ENCODE data around the gene CDH4.

Gene CDH4

DNA sequence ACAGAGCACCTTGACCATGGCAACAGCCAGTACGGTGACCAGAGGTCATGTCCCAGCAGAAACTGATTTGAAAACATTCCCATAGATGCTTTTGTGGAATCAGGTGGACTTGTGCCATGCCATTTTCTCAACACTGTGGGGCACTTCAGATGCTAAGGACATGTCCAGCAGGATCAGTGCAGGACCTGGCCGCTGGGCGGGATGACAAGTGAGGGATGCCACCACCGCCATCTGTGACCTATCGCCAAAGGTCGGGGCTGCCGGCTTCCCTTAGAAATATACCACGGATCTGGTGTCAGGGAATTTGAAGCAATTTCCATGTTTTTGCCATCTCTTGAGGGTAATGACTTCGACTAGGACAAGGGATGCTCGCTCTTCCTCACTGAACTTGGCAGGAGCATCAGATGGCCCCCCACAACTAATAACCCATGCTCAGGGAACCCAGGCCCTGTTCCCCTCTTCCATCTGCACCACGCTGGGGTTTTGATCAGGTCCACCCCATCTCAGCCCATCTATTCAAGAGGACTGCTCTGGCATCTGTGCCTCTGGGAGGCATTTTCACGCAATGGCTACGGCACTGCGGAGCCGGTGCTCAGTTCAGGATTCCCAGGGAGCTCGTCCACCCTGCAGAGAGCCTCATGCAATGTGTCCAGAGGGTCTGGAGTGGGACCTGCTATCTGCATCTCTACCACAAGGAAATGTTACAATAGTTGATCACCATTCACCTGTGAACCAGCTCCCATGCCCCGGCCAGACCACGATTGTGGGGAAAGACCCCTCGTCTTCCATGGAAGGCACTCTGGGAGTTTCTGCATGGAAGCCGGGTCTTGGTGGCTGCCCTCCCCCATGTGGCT lies 511.1 kb downstream of the CDH4 start:
- DNase-seq: no peak

- no peak for DNase-seq
Observed at GRCh38 chr20:61763740-61764400, 511.8 kb downstream of the CDH4 start.

- no peak for DNase-seq
Observed at GRCh38 chr20:61764471-61765025, 512.5 kb downstream of the CDH4 start.

GRCh38 chr20:61765081-61765870 lies 513.2 kb downstream of the CDH4 start:
- DNase-seq: no peak

DNA sequence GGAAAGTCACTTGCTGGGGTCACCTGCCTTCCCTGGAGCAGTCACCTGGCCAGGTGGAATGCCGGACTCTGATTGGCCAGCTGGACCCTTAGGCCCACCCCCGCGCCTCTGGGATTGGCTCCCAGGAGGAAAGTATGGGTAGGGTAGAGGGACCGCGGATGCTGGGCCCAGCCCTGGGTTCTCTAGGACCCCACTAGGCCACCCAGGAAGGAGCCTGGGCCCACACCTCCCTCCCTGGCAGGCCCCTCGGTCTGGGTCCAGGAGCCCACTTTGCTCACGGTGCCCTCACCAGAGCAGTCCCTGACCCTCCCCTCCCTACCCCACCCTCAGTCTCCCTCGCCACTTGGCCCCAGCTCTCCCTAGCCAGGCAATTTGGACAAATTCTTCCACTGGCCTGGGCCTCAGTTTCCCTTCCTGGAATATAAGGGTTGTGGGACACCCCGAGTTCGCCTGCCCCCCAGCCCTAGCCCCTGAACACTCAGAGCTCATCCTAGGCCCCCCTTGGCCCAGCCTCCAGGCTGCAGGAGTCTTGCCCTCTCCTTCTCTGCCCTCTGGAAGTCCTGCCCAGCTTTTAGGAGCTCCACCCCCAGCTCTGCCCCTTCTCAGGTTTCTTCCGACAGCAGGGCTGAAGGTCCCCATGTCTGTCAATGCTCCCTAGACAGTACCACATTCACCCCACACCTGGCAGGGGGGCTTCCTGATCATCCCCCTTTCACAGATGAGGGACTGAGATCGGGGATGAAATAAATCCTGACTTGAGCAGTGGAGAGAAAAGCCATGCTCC lies 514.0 kb downstream of the CDH4 start:
- DNase-seq: no peak

DNA sequence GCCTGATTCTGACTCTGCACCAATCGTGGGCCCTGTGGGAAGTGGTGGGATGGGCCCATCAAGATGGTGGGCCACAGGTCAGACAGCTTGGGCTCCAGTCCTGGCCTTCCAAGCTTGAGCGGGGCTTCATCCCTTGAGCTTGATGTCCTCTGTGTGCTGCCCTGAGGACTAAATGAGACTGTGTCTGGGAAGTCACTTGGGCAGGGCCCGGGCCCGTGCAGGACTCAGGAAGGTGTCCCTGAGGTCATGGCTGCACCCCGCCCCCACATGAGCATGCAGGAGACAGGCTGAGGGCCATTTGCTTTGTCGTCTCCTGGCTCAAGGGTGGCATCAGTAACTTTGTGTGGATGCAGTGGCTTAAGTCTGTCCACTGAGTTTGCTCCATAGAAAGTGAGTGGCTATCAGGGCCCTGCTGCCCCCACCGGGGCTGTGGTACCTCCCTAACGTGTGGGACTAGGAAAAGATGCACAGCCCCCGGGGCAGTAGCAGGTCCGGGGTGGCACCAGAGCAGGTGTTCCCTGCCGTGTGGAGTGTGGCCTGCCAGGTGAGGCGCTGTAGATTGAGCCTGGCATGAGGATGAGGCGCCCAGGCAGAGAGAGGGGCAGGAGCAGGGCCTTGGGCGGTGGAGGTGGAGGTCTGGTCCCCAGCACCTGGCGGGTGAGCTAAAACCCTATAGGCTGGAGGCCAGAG lies 515.0 kb downstream of the CDH4 start:
- no peak for DNase-seq

GRCh38 chr20:61767761-61768494 lies 515.9 kb downstream of the CDH4 start:
- no peak for DNase-seq

DNA sequence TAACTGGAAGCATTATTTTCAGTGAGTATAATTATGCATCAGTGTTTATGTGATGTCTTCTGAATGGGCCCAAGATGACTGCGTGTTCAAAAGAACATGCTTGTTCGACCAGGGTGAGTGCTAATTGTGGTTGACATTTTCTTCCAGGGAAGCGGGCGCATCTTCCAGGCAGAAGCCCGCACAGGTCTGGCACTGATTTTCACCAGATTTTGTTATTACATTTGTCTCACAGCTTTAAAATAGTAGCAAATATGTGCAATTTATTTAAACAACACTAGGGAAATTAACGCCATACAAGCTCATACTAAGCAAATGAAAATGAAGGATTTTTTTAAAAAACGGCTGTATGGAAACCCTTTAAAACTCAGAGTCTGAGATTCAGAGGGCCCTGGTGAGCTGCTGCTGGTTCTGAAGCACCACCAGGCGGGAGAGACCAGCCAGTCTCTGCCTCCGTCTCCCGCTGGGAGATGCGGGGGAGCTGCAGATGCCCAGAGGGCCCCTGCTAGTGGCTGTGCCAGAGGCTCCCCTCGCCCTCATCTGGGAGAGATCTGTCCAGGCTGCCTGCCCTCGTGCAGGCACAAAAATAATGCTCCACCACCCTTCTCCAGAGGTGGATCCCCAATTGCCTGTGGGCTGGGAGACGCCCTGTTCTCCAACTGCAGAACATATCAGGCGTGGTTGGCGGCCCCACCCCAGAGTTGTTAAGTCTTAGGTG lies 516.7 kb downstream of the CDH4 start:
- no peak for DNase-seq

DNA sequence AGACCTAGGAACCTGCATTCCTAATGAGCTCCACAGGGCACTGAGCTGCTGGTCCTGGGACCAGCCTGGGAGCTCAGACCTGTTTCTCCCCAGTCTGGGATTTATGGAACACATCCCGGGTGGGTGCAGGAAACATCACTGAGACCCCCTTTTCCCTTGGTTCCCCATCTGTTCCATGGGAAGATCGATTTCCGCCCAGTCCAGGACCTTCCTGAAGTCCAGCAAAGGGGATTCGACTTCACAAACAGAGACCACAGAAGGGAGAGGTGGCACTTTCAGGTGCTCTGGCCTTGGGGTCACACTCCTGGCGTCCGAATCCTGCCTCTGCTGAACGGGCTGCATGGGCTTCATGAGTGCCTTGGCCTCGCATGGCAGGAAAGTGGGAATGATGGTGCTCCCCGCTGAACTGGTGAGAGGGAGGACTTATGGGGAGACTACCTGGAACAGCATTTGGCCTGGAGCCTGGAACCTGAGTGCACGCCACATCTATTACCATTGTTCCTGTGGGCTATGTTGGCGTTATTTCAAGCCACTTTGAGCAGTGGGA lies 517.3 kb downstream of the CDH4 start:
- DNase-seq: no peak

GRCh38 chr20:61770113-61770585 lies 518.1 kb downstream of the CDH4 start:
- DNase-seq: no peak

DNA sequence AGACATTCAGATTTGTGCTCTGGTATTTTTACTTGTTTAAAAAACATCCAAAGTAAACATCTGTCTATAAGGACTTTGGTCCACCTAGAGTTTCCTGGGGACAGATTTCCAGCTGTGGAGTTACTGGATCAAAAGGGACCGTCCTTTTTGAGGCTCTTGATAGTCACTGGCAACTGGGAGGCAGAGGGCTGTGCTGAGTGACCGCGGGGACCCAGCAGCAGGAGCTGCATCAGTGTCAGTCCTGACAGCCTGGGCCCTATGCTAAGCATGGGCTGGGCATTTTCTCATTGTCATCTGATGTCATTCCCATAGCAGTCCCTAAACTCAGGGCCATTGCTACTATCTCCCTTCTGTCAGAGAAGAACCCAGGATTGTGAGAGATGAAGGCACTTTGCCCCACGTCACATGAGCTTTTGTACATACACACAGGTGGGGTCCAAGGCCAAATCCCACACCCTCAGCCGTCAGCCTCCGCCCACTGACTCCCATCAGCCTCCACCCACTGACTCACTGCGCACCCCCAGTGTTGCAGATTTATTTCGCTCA lies 519.8 kb downstream of the CDH4 start:
- DNase-seq: no peak

- DNase-seq: no peak
Observed at GRCh38 chr20:61772828-61773631, 521.0 kb downstream of the CDH4 start.

GRCh38 chr20:61773926-61774587 lies 522.0 kb downstream of the CDH4 start:
- no peak for DNase-seq

GRCh38 chr20:61775423-61775822 lies 523.4 kb downstream of the CDH4 start:
- no peak for DNase-seq

GRCh38 chr20:61776491-61777075 lies 524.5 kb downstream of the CDH4 start:
- DNase-seq: no peak

DNA sequence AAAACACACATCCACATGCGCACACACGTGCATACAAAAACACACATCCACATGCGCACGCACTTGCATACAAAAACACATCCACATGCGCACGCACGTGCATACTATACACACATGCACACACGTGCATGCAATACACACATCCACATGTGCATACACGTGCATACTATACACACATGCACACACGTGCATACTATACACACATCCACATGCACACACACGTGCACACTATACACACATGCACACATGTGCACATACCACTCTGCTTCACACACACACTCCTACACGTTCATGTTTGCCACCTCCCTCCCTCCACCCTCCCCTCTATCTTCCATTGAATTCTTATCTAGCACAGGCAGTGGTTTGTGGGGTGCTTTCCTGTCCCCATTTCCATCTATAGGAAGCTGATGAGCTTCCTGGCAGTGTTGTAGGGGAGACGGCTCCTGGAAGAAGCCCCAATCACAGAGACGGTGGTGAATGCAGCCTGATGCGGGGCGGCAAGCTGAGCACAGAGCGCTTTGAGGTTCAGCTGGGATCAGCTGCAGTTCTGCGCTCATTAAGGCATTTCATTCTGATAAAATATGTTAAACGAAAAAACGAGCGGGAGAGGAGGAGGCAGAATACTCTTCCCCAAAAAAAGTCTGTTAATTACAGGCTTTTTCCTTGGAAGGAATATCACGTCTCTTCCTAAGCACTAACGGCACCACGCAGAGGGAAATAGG lies 525.9 kb downstream of the CDH4 start:
- no peak for DNase-seq

- no peak for DNase-seq
Observed at GRCh38 chr20:61778495-61778863, 526.4 kb downstream of the CDH4 start.

Data from stimulated activated CD4-positive, alpha-beta T cell treated with anti-CD3 and anti-CD28 coated beads, Interleukin-4, amount 100 ng/mL, for 24 hours (primary cell).